Stimulated activated CD4-positive, alpha-beta T cell treated with anti-CD3 and anti-CD28 coated beads, TNF-alpha, amount 100 ng/mL, for 24 hours (primary cell): ENCODE results near the gene UBR1.
"Not testable (repeated sequence)": the region's sequence is repeated elsewhere in the genome, so short reads cannot be mapped to it uniquely, and the experiment has no call there.

Source experiments
- DNase-seq, 3 experiments: peaks; one replicate each; pipeline ENCODE4 v3.0.0-alpha.2; 2020; ENCODE audit warnings: low read depth in 3 of 3

UBR1 gene

DNA sequence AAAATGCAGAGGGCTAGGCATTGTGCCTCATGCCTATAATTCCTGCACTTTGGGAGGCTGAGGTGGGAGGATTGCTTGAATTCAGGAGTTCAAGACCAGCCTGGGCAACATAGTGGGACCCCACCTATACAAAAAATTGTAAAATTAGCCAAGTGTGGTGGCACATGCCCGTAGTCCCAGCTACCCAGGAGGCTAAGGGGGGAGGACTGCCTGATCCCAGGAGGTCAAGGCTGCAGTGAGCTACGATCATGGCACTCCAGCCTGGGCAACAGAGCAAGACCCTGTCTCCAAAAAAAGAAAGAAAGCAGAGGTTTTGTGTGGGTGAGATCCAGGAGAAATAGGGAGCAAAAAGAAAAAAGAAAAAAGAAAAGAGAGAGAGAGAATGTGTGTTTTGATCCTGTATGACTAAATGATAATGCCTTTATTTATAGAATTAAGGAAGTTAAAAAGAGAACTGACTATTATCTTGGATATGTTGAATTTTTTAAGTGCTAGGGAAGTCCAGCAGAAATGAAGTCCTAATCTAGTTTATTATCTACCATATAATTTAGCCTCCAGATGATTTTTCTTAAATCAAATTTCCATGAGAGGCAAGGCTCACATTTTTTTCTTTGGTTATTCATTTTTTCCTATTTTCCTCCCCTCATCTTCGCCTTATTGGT lies 190.1 kb downstream of the UBR1 start:
- no peak for DNase-seq

DNA sequence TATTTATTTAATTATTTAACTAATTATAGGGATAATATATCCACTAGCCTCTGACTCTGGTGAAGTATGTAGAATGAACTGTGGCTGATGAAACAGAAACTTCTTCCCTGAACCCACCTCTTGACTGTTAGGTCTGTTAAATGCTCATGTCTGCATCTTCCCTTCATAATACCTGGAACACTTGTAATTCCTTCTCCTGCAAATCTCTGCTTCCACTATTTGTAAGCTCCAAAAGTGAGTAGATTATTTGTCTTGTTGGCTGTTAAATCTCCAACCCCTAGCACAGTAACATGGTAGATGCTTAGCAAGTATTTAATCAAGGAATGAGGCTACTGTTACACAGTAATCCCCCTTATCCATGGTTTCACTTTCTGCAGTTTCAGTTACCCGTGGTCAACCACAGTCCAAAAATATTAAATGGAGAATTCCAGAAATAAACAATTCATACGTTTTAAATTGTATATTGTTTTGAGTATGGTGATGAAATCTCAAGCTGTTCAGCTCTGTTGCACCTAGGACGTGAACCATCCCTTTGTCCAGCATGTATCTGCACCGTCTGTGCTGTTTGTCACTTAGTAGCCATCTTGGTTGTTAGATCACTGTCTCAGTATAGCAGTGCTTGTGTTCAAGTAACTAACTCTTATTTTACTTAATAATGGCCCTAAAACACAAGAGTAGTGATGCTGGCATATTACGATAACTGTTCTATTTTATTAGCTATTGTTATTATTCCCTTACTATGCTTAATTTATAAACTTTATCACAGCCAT lies 190.9 kb downstream of the UBR1 start:
- DNase-seq, result no peak

DNA sequence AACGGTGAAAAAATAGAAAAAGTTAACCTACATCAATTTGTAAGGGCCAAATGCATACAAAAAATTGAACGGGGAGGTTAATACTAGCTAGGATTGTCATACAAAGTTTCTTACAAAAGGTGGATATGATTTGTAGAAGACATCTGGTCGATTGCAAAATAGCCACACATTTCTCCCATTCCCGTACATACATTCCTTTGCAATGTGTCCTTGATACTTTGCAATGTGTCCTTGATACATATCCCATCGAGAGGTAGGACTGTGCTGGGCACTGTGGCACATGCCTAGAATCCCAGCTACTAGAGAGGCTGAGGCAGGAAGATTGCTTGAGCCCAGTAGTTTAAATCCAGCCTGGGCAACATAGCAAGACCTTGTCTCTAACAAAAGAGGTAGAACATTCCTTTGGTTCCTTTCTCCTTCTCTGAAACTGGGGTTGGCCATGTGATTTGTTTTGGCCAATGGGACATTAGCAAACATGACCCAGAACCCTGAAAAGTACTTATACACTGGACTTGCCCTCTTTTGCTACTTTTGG lies 194.7 kb downstream of the UBR1 start:
- DNase-seq, result no peak

DNA sequence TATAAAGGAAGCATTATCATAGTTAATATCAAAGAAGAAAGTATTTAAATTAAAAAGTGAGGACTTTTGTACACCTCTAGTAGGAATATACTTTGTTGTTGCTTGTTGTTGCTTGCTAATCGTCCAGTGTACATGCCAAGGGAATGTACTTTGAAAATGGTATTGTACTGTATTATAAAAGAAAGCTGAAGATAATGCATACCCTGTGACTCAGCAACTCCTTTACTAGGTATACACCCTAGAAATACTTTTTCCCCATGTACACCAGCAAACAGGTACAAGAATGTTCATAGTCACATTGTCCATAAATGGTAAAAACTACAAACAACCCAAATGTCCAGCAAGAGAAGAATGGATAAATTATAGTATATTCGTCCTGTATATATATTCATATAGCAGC lies 197.3 kb downstream of the UBR1 start:
- no peak for DNase-seq

DNA sequence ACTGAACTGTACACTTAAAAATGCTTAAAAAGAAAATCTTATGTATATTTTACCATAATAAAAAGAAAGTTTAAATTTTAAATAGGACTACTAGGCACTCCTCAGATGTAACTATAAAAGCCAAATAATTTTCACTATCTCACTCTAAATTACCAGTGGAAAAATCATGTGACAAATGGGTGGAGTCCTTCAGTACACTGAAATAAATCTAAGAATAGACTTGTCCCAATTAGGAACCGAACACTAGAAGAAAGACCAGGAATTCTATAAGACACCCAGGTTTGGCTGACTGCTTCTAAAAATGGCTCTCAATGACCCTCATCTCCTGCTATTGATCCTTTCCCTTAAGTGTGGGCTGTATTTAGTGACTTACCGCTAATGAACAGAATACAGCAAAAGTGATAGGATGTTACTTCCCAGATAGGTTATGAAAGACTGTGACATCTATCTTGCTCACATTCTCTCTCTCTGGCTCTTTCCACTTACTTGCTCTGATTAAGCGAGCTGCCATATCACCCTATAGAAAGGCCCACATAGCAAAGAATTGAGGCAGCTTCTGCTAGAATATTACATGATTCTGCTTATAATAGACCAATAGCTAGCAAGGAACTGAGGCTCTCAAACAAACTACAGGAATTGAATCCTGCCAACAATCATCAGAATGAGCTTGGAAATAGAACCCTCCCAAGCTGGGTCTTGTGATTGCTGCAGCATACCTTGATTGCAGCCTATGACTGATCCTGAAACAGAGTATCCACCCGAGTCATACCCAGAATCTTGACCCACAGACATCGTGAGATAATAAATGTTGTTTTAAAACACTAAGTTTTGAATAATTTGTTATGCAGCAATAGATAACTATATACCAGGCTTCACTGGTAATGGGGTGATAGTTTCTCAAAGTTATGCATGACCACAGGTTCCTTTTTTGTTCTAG lies 202.2 kb downstream of the UBR1 start:
- no peak for DNase-seq

DNA sequence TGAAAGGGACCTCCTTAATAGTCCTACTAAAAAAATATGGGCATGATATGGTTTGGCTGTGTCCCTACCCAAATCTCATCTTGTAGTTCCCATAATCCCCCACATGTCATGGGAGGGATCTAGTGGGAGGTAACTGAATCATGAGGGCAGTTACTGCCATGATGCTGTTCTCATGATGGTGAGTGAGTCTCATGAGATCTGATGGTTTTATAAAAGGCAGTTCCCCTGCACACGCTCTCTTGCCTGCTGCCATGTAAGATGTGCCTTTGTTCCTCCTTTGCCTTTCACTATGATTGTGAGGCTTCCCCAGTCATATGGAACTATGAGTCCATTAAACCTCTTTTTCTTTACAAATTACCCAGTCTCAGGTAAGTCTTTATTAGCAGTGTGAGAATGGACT lies 211.9 kb downstream of the UBR1 start:
- DNase-seq, result not testable (repeated sequence)
